CD4-positive, alpha-beta T cell treated with Interleukin-4 for 1 hour (primary cell): ENCODE measurements around the gene SLC17A2.
"Not testable (repeated sequence)": the region's sequence is repeated elsewhere in the genome, so short reads cannot be mapped to it uniquely, and the experiment has no call there.

Experiments used
- DNase-seq, 2 donors: peaks; one replicate each; pipeline ENCODE4 v3.0.0-alpha.2; 2020 to 2022

Gene SLC17A2

GRCh38 chr6:25951296-25952032, 21.0 kb upstream of the SLC17A2 start:
- DNase-seq, result no peak

GRCh38 chr6:25950297-25950696, 19.8 kb upstream of the SLC17A2 start:
- DNase-seq, result no peak

- no peak for DNase-seq
Measured at GRCh38 chr6:25949695-25950094, 19.2 kb upstream of the SLC17A2 start.

- DNase-seq, result not testable (repeated sequence)
Measured at GRCh38 chr6:25947492-25947891, 17.0 kb upstream of the SLC17A2 start.

- DNase-seq, result no peak
Measured at GRCh38 chr6:25946631-25947030, 16.1 kb upstream of the SLC17A2 start.

- DNase-seq, result not testable (repeated sequence)
Measured at GRCh38 chr6:25945738-25946137, 15.2 kb upstream of the SLC17A2 start.

GRCh38 chr6:25944688-25945574, 14.4 kb upstream of the SLC17A2 start:
- DNase-seq, result no peak

GRCh38 chr6:25943887-25944286, 13.4 kb upstream of the SLC17A2 start:
- DNase-seq, result no peak

GRCh38 chr6:25942561-25943147, 12.2 kb upstream of the SLC17A2 start:
- peak in 1 of 2 donors; percentile 53 for DNase-seq

GRCh38 chr6:25939593-25939992, 9.1 kb upstream of the SLC17A2 start:
- no peak for DNase-seq

GRCh38 chr6:25935953-25936352, 5.5 kb upstream of the SLC17A2 start:
- DNase-seq, result no peak

- DNase-seq, result no peak
Measured at GRCh38 chr6:25934735-25935313, 4.3 kb upstream of the SLC17A2 start.

- no peak for DNase-seq
Measured at GRCh38 chr6:25934156-25934555, 3.7 kb upstream of the SLC17A2 start.

GRCh38 chr6:25931411-25931709, 869 bp upstream of the SLC17A2 start:
- DNase-seq, result no peak

GRCh38 chr6:25929785-25930184, 706 bp downstream of the SLC17A2 start:
- not testable (repeated sequence) for DNase-seq

- no peak for DNase-seq
Measured at GRCh38 chr6:25928562-25929324, 1.7 kb downstream of the SLC17A2 start.

- no peak for DNase-seq
Measured at GRCh38 chr6:25927756-25928216, 2.7 kb downstream of the SLC17A2 start.

GRCh38 chr6:25927178-25927577, 3.3 kb downstream of the SLC17A2 start:
- no peak for DNase-seq

- no peak for DNase-seq
Measured at GRCh38 chr6:25925876-25926275, 4.6 kb downstream of the SLC17A2 start.

GRCh38 chr6:25922301-25922700, 8.2 kb downstream of the SLC17A2 start:
- no peak for DNase-seq

GRCh38 chr6:25921525-25922203, 8.8 kb downstream of the SLC17A2 start:
- DNase-seq, result no peak

- DNase-seq, result no peak
Measured at GRCh38 chr6:25919657-25920056, 10.8 kb downstream of the SLC17A2 start.
